Vagina (tissue), 2 donors: ENCODE data around the gene ABR.

Source experiments
- POLR2A ChIP-seq, 2 donors: fragments of 450-650 bp; IDR thresholded peaks; one replicate each; pipeline ENCODE4 v1.6.1; 2017; ENCODE audit warnings: antibody characterized with exemption in 2 of 2, mild to moderate bottlenecking in 2 of 2, moderate library complexity in 2 of 2
- POLR2AphosphoS5 ChIP-seq, 2 donors: sonication (generic); formaldehyde crosslinking; IDR thresholded peaks; one replicate each; pipeline ENCODE4 v1.9.0; 2017; ENCODE audit warnings: antibody characterized with exemption in 2 of 2, mild to moderate bottlenecking in 2 of 2, low read depth in 1 of 2; ENCODE audit not compliant: insufficient read depth in 1 of 2
- TF ChIP-seq, protein P1 (sequence below), 3 experiments: fragments of 450-650 bp in 2 of 3; fragments of 200-600 bp in 1 of 3; sonication (generic) in 1 of 3; IDR thresholded peaks; one replicate each; pipeline ENCODE4 v1.5.1; 2017 to 2019; ENCODE audit warnings: antibody characterized with exemption in 3 of 3, mild to moderate bottlenecking in 2 of 3, moderate library complexity in 2 of 3

- TF ChIP-seq, protein P1, sequence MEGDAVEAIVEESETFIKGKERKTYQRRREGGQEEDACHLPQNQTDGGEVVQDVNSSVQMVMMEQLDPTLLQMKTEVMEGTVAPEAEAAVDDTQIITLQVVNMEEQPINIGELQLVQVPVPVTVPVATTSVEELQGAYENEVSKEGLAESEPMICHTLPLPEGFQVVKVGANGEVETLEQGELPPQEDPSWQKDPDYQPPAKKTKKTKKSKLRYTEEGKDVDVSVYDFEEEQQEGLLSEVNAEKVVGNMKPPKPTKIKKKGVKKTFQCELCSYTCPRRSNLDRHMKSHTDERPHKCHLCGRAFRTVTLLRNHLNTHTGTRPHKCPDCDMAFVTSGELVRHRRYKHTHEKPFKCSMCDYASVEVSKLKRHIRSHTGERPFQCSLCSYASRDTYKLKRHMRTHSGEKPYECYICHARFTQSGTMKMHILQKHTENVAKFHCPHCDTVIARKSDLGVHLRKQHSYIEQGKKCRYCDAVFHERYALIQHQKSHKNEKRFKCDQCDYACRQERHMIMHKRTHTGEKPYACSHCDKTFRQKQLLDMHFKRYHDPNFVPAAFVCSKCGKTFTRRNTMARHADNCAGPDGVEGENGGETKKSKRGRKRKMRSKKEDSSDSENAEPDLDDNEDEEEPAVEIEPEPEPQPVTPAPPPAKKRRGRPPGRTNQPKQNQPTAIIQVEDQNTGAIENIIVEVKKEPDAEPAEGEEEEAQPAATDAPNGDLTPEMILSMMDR (IDR thresholded peaks at IDR 0.05), result no peak
- TF ChIP-seq POLR2AphosphoS5 (IDR thresholded peaks at IDR 0.05; ENCODE audit: insufficient read depth in 1 of 2, low read depth in 1 of 2) (no peak), POLR2A (IDR thresholded peaks at IDR 0.05) (no peak)
These were observed 55.7 kb downstream of the ABR start for GRCh38 chr17:1123921-1124715.
